HG02852 (cell line): ENCODE results near the gene CACNA1C.

ENCODE experiments used
- ATAC-seq: cut with Tn5 transposase; IDR thresholded peaks from one replicate; pipeline ENCODE4 v1.9.1; 2021; ENCODE audit warnings: mild to moderate bottlenecking, moderate library complexity; ENCODE audit not compliant: unreplicated experiment

The CACNA1C gene

GRCh38 chr12:2376908-2377657, 324.3 kb downstream of the CACNA1C start:
- no peak for ATAC-seq

- ATAC-seq, result peak; percentile 51
Measured at GRCh38 chr12:2378835-2379330, 326.1 kb downstream of the CACNA1C start.

- no peak for ATAC-seq
Measured at GRCh38 chr12:2380946-2381345, 328.2 kb downstream of the CACNA1C start.

- no peak for ATAC-seq
Measured at GRCh38 chr12:2382370-2383155, 329.8 kb downstream of the CACNA1C start.

GRCh38 chr12:2383325-2384028, 330.7 kb downstream of the CACNA1C start:
- no peak for ATAC-seq

DNA sequence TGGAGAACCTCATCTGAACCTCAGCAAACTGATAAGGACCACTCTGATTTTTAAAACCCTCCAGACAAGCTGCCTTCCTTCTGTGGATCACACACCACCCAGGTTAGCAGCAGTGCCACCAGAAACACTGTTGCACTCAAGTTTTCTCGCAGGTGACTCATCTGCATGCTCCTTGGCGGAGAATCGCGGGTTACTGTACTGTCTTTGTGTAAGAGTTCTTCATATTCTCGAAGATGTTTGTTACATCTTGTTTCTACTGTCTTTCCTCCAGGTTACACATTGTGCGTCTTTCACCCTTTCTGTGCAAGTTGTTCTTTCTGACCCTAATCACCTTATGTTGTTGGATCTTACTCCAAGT, 331.2 kb downstream of the CACNA1C start:
- no peak for ATAC-seq

- ATAC-seq, result no peak
Measured at GRCh38 chr12:2384533-2385351, 332.0 kb downstream of the CACNA1C start.

GRCh38 chr12:2385529-2385928, 332.7 kb downstream of the CACNA1C start:
- ATAC-seq, result no peak

DNA sequence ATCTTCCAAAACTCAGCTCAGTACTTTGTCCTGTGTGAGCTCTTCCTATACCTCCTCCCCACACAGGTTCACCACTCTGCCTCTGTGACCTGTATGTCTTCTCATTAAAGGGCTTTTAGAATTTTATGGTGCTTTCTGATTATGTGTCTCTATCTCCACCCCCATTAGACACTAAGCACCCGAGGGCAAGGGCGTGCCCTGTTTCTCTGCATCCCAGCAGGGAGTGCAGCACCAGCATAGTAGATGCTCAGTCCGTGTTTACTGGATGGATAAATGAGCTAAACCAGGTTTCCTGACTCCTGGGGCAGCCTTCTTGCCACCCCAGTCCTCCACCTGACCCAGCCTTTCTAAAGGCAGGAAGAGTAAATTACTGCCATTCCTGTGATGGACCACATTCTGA, 333.8 kb downstream of the CACNA1C start:
- ATAC-seq, result no peak

DNA sequence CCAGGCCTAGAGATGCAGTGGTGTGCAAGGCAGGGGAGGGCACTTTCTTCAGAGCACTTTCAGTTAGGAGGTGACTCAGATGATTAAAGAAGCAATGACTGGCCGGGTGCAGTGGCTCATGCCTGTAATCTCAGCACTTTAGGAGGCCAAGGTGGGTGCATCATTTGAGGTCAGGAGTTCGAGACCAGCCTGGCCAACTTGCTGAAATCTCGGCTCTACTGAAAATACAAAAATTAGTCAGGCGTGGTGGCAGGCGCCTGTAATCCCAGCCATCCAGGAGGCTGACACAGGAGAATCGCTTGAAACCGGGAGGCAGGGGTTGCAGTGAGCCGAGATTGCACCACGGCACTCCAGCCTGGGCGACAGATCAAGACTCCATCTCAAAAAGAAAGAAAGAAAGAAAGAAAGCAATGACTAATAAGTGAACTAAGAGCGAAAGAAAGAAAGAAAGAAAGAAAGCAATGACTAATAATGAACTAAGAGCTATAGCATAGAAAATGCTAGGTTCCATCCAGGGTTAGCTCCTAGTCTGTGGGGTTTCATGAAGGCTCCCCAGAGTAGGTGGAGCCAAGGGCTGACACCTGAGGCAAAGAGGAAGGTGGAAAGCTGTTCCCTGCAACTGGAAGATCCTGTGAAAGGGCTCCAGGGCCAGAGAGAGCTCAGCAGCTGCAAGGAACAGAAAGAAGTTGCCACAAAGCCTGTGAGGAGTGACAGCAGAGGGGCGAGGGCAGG, 334.5 kb downstream of the CACNA1C start:
- peak; percentile 77 for ATAC-seq

GRCh38 chr12:2389079-2389790, 336.4 kb downstream of the CACNA1C start:
- ATAC-seq, result no peak

GRCh38 chr12:2390133-2390532, 337.3 kb downstream of the CACNA1C start:
- ATAC-seq, result no peak

GRCh38 chr12:2390850-2391390, 338.1 kb downstream of the CACNA1C start:
- no peak for ATAC-seq

DNA sequence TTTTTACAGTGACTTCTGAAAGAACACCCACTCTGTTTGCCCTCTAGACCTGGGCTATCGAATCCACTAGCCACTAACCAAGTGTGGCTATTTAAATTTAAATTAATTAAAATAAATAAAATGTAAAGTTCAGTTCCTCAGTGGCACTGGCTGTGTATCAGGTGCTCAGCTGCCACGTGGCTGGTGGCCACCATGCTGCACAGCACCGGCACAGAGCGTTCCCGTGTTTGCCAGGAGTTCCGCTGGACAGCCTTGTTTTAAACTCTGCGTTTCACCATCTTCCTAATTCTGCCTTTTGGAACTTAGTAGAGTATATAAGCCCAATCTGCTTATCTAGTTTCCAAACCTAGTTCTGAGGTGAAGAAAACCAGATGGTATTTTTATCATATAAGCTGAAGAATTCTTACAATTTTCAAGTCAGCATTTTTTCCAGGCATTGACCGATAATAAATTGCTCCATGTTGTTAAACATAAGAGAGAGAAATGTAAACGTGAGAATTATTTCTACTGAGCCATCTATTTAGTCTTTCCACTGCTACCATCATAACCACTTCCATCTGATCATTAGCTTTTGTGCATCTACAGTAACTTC, 339.0 kb downstream of the CACNA1C start:
- no peak for ATAC-seq

- ATAC-seq, result no peak
Measured at GRCh38 chr12:2393016-2393415, 340.2 kb downstream of the CACNA1C start.

DNA sequence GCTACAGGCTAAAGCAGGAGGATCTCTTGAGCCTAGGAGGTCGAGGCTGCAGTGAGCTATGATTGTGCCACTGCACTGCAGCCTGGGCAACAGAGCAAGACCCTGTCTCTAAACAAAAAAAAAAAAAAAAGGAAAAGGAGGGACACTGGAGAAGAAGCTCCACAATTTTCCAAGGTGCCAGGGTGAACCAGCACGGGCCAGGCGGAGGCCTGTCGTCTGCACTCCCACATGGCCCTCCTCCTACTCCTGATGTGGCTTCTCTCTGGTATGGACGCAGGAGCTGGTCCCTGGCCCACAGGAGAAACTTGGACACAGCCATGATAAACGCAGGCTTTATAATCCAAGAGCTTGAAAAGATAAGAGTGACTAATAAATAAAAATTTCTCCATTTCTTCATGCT, 341.2 kb downstream of the CACNA1C start:
- ATAC-seq, result no peak

DNA sequence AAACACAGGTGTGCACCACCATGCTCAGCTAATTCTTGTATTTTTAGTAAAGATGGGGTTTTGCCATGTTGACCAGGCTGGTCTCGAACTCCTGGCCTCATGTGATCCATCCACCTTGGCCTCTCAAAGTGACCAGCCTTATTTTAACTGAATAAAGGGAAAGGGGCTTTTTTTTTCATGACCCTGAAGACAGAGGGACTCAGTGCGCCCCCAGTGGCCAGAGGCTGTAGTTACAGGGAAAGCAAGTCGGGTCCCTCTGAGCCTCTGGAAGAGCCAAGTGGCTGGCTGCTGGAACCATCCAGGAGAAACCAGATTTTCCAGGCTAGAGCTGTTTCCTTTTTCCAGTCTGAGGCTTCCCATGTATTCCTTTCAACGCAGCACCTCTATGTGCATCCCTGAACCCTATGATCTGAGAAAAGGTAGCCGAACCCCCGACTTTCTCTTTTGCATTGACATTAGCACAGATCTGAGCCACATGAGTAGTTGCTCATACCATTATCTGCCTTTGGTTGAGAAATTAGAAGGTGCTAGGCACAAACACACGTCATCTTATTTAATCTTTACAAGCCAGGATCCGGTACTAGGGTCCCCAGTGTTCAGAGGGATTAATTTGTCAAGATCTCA, 342.7 kb downstream of the CACNA1C start:
- ATAC-seq, result no peak

DNA sequence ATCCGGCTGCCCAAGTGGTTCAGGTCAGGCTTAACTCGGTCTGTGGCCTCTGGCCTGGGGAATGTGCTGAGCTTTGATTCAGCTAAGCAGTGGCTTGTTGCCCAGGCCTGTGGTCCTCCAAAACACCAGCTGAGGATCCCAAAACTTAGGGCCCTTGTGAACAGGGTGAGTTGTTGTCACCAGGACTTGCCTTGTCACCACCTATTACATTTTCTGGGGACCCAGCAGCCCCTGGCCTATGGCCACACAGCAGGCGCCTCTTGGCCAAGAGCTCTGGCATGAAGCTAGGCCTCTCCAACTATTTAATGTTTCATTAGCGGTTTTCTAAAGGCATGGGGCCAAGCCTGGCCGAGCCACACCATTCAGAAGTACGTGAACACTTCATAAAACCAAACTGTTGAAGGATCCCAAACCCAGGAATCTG, 343.7 kb downstream of the CACNA1C start:
- ATAC-seq, result no peak
